Body of pancreas (tissue), 4 donors: ENCODE results near the gene CISH.

Source experiments
- CTCF ChIP-seq, 7 experiments: fragments of 450-650 bp in 4 of 7; fragments of 200-600 bp in 3 of 7; sonication (generic) in 3 of 7; IDR thresholded peaks; one replicate each; pipeline ENCODE4 v1.5.1; 2016 to 2019; ENCODE audit warnings: antibody characterized with exemption in 7 of 7
- POLR2A ChIP-seq, 3 donors: fragments of 450-650 bp; IDR thresholded peaks; one replicate each; pipeline ENCODE4 v1.6.1; 2016; ENCODE audit warnings: antibody characterized with exemption in 3 of 3, mild to moderate bottlenecking in 2 of 3

- TF ChIP-seq CTCF (IDR thresholded peaks at IDR 0.05) = no peak
- TF ChIP-seq POLR2A (IDR thresholded peaks at IDR 0.05) = no peak
Observed at GRCh38 chr3:50622881-50623280, 11.3 kb upstream of the CISH start.
